ENCODE data around the gene KRTAP5-1. TPM values are rescaled to one million over a fixed set of nuclear protein-coding genes. Genes with fewer than 3 reads are reported as not detected.

KRTAP5-1 gene
- total RNA-seq, 1 donor from 2014 or later = not detected

GRCh38 chr11:1563697-1564534, 21.2 kb downstream of the KRTAP5-1 start:
- H3K4me1 Mint-ChIP-seq (ENCODE audit: unreplicated experiment) = no peaks in the 10 kb centered on the region
- H3K9me3 Mint-ChIP-seq = no peaks in the 10 kb centered on the region
- H3K4me3 Mint-ChIP-seq = no peak overlapping the region
- H3K36me3 Mint-ChIP-seq = no peaks in the 10 kb centered on the region
- H3K27me3 Mint-ChIP-seq = peaks cover under 1% of the 10 kb centered on the region
- peak; percentile 70 for DNase-seq (ENCODE audit: extremely low spot score, unreplicated experiment)
- no peak overlapping the region for H3K27ac Mint-ChIP-seq
- TF ChIP-seq CTCF (conservative IDR thresholded peaks at IDR 0.05) = peak; percentile 22

- H3K27me3 Mint-ChIP-seq = no peaks in the 10 kb centered on the region
- no peak for TF ChIP-seq CTCF (conservative IDR thresholded peaks at IDR 0.05)
- H3K4me3 Mint-ChIP-seq = no peak overlapping the region
- H3K4me1 Mint-ChIP-seq (ENCODE audit: unreplicated experiment) = no peaks in the 10 kb centered on the region
- H3K9me3 Mint-ChIP-seq = no peaks in the 10 kb centered on the region
- no peak overlapping the region for H3K27ac Mint-ChIP-seq
- peak; percentile 68 for DNase-seq (ENCODE audit: extremely low spot score, unreplicated experiment)
- H3K36me3 Mint-ChIP-seq = no peaks in the 10 kb centered on the region
These were observed 21.9 kb downstream of the KRTAP5-1 start for GRCh38 chr11:1563149-1563638.

- no peak for TF ChIP-seq CTCF (conservative IDR thresholded peaks at IDR 0.05)
- DNase-seq (ENCODE audit: extremely low spot score, unreplicated experiment) = no peak
- Mint-ChIP-seq H3K36me3 (no peaks in the 10 kb centered on the region), H3K27me3 (no peaks in the 10 kb centered on the region), H3K9me3 (no peaks in the 10 kb centered on the region), H3K27ac (no peak overlapping the region), H3K4me1 (ENCODE audit: unreplicated experiment) (no peaks in the 10 kb centered on the region), H3K4me3 (no peak overlapping the region)
These were observed 22.5 kb downstream of the KRTAP5-1 start for GRCh38 chr11:1562469-1563148.

GRCh38 chr11:1561955-1562354, 23.1 kb downstream of the KRTAP5-1 start:
- H3K27me3 Mint-ChIP-seq = no peaks in the 10 kb centered on the region
- H3K9me3 Mint-ChIP-seq = no peaks in the 10 kb centered on the region
- no peaks in the 10 kb centered on the region for H3K4me1 Mint-ChIP-seq (ENCODE audit: unreplicated experiment)
- H3K36me3 Mint-ChIP-seq = no peaks in the 10 kb centered on the region
- TF ChIP-seq CTCF (conservative IDR thresholded peaks at IDR 0.05) = no peak
- DNase-seq (ENCODE audit: extremely low spot score, unreplicated experiment) = no peak
- H3K4me3 Mint-ChIP-seq = no peak overlapping the region
- no peak overlapping the region for H3K27ac Mint-ChIP-seq

GRCh38 chr11:1561266-1561665, 23.8 kb downstream of the KRTAP5-1 start:
- Mint-ChIP-seq H3K27me3 (no peaks in the 10 kb centered on the region), H3K36me3 (no peaks in the 10 kb centered on the region), H3K27ac (no peak overlapping the region), H3K9me3 (no peaks in the 10 kb centered on the region), H3K4me1 (ENCODE audit: unreplicated experiment) (no peaks in the 10 kb centered on the region), H3K4me3 (no peak overlapping the region)
- DNase-seq (ENCODE audit: extremely low spot score, unreplicated experiment) = peak; percentile 68
- no peak for TF ChIP-seq CTCF (conservative IDR thresholded peaks at IDR 0.05)

Data from type B pancreatic cell (in vitro differentiated cells).